GM12878 (cell line): Measurements from ENCODE around the gene USH1G. TPM values are rescaled to one million over a fixed set of nuclear protein-coding genes. Genes with fewer than 3 reads are reported as not detected.

Source experiments
- ATAC-seq: fragments of 200-7000 bp; cut with Tn5 transposase; 3 replicates; pipeline ENCODE4 v1.9.1; 2020; ENCODE audit warnings: mild to moderate bottlenecking, moderate library complexity
- BruUV-seq: library from RNA; stranded (reverse); fragments of 400-500 nt; replicated peaks from 2 replicates; lab custom pipeline; 2021; lab: Mats Ljungman, UMichigan
- CTCF ChIA-PET: fragments of 300-600 bp; sonication (Branson Sonifier 250); formaldehyde crosslinking; extraction: SDS; loops from one replicate; lab custom pipeline; 2021; ENCODE audit warnings: inconsistent platforms; lab: Yijun Ruan, JAX
- POLR2A ChIA-PET: fragments of 350-600 bp; formaldehyde crosslinking; extraction: SDS; loops from one replicate; lab custom pipeline; 2021; ENCODE audit warnings: inconsistent platforms; lab: Charles Lee
- RAD21 ChIA-PET: fragments of 300-600 bp; sonication (Branson Sonifier 250); formaldehyde crosslinking; loops from one replicate; lab custom pipeline; 2023; ENCODE audit warnings: antibody characterized with exemption; ENCODE audit not compliant: unreplicated experiment; lab: Charles Lee
- SMC1A ChIA-PET: fragments of 300-600 bp; sonication (Branson Sonifier 250); formaldehyde crosslinking; loops from one replicate; lab custom pipeline; 2023; ENCODE audit not compliant: unreplicated experiment, uncharacterized antibody; lab: Charles Lee
- DNase-seq: peaks from one replicate; pipeline ENCODE4 v3.0.0-alpha.2; 2011; ENCODE audit warnings: low read depth, low spot score
- FAIRE-seq: peaks from 3 replicates; lab custom pipeline; 2011; peaks lifted over from hg19 to GRCh38; lab: Jason Lieb, UNC
- H2AFZ ChIP-seq: 2 replicates; pipeline ENCODE4 v1.6.0; 2011; ENCODE audit warnings: low read depth, low read length, control low read depth; ENCODE audit not compliant: control insufficient read depth
- H3K27ac ChIP-seq: 2 replicates; pipeline ENCODE4 v1.5.1; 2011; ENCODE audit warnings: control low read depth; ENCODE audit not compliant: control insufficient read depth, insufficient read depth
- H3K27me3 ChIP-seq, 2 experiments: replicated peaks in 1 of 2; 2 replicates each; pipeline versions ENCODE4 v1.6.0 to v1.6.1; 2011; ENCODE audit warnings: low read length in 1 of 2; ENCODE audit not compliant: control insufficient read depth in 2 of 2, insufficient read depth in 2 of 2
- H3K36me3 ChIP-seq, 2 experiments: 2 replicates each; pipeline ENCODE4 v1.5.1; 2011; ENCODE audit warnings: low read length in 1 of 2; ENCODE audit not compliant: control insufficient read depth in 2 of 2, insufficient read depth in 2 of 2
- H3K4me1 ChIP-seq: 2 replicates; pipeline ENCODE4 v1.6.1; 2011; ENCODE audit warnings: mild to moderate bottlenecking, low read length, moderate library complexity, mixed read lengths; ENCODE audit not compliant: control insufficient read depth, insufficient read depth
- H3K4me2 ChIP-seq: 2 replicates; pipeline ENCODE4 v1.6.0; 2011; ENCODE audit warnings: control low read depth; ENCODE audit not compliant: control insufficient read depth, insufficient read depth
- H3K4me3 ChIP-seq: fragments of 200-600 bp; sonication (generic); 2 replicates; pipeline ENCODE4 v1.5.1; 2016
- H3K79me2 ChIP-seq: 2 replicates; pipeline ENCODE4 v1.6.0; 2011; ENCODE audit warnings: low read length; ENCODE audit not compliant: control insufficient read depth, insufficient read depth
- H3K9ac ChIP-seq: 2 replicates; pipeline ENCODE4 v1.8.0; 2011; ENCODE audit warnings: low read length, control low read depth, mixed read lengths; ENCODE audit not compliant: control insufficient read depth, insufficient read depth
- H3K9me3 ChIP-seq: replicated peaks from 3 replicates; pipeline ENCODE4 v1.5.1; 2011; ENCODE audit warnings: mild to moderate bottlenecking, low read length; ENCODE audit not compliant: control insufficient read depth, insufficient read depth
- H4K20me1 ChIP-seq: 2 replicates; pipeline ENCODE4 v1.6.0; 2011; ENCODE audit not compliant: control insufficient read depth, insufficient read depth
- BMI1 ChIP-seq: fragments of 450-650 bp; IDR thresholded peaks from 2 replicates; pipeline ENCODE4 v1.6.1; 2016; ENCODE audit warnings: mild to moderate bottlenecking, moderate library complexity, borderline replicate concordance
- CBX3 ChIP-seq: fragments of 200-600 bp; sonication (generic); IDR thresholded peaks from 2 replicates; pipeline ENCODE4 v1.6.1; 2016; ENCODE audit warnings: low read depth, borderline replicate concordance
- GATAD2B ChIP-seq: fragments of 450-650 bp; conservative IDR thresholded peaks from 2 replicates; pipeline ENCODE4 v1.6.1; 2017; ENCODE audit warnings: low read depth, mild to moderate bottlenecking, moderate library complexity
- JUND ChIP-seq: IDR thresholded peaks from 2 replicates; pipeline ENCODE4 v1.6.1; 2012; ENCODE audit warnings: low read depth, mild to moderate bottlenecking, low read length, improper control_type of control experiment, moderate library complexity
- NFYA ChIP-seq: IDR thresholded peaks from 2 replicates; pipeline ENCODE4 v1.6.1; 2011; ENCODE audit warnings: low read depth, mild to moderate bottlenecking, low read length, improper control_type of control experiment, borderline replicate concordance
- PML ChIP-seq: IDR thresholded peaks from 2 replicates; pipeline ENCODE4 v1.6.1; 2012; ENCODE audit warnings: low read length, inconsistent platforms
- POLR2AphosphoS2 ChIP-seq: IDR thresholded peaks from 2 replicates; pipeline ENCODE4 v1.6.1; 2011; ENCODE audit warnings: low read depth, mild to moderate bottlenecking, low read length, improper control_type of control experiment, moderate library complexity
- RAD21 ChIP-seq: IDR thresholded peaks from 2 replicates; pipeline ENCODE4 v1.6.1; 2011; ENCODE audit warnings: mild to moderate bottlenecking, low read depth, low read length, moderate library complexity; ENCODE audit not compliant: insufficient read depth
- RB1 ChIP-seq: fragments of 450-650 bp; formaldehyde crosslinking; IDR thresholded peaks from 2 replicates; pipeline ENCODE4 v1.6.1; 2017; ENCODE audit warnings: mild to moderate bottlenecking, borderline replicate concordance
- SUPT20H ChIP-seq: IDR thresholded peaks from 2 replicates; pipeline ENCODE4 v1.6.1; 2011; ENCODE audit warnings: low read depth, mild to moderate bottlenecking, low read length, moderate library complexity, borderline replicate concordance; ENCODE audit not compliant: control insufficient read depth
- SUZ12 ChIP-seq: fragments of 200-600 bp; sonication (generic); IDR thresholded peaks from one replicate; pipeline ENCODE4 v1.6.1; 2018; ENCODE audit warnings: antibody characterized with exemption, mild to moderate bottlenecking; ENCODE audit not compliant: unreplicated experiment
- TCF7 ChIP-seq: IDR thresholded peaks from 2 replicates; pipeline ENCODE4 v1.6.1; 2014; ENCODE audit warnings: antibody characterized with exemption, borderline replicate concordance
- WGBS: methylation state at CpG from one replicate; pipeline ENCODE4 v1.1.6; 2016; ENCODE audit warnings: low lambda C conversion rate; ENCODE audit not compliant: insufficient replicate concordance, insufficient coverage; ENCODE audit errors: missing lambda C conversion rate; 5-methylcytosine and 5-hydroxymethylcytosine counted together
- in situ Hi-C: fragments of 300-500 bp; cut with MboI; formaldehyde crosslinking; loops from 9 replicates; pipeline ENCODE4 v1.14.3; 2018; ENCODE audit warnings: mixed read lengths
- intact Hi-C: fragments of 100-400 bp; cut with micrococcal nuclease; formaldehyde crosslinking; loops from one replicate; pipeline ENCODE4 v1.14.2; 2022; ENCODE audit not compliant: unreplicated experiment
- polyA plus RNA-seq, 11 experiments: library from polyadenylated mRNA; depleted of rRNA in 4 of 11; unstranded in 6 of 11; stranded (reverse) in 5 of 11; fragments of >200 nt; fragmentation: Nextera tagmentation in 4 of 11; fragmentation: Illumina TruSeq in 1 of 11; extraction: Ambion mirVana in 4 of 11; extraction: Trizol in 1 of 11; gene quantifications; 1 replicate in 1 of 11; 2 replicates in 10 of 11; pipeline versions ENCODE4 v1.2.1 to v1.2.3, GENCODE V29; 2011 to 2016; ENCODE audit warnings: inconsistent platforms in 2 of 11, missing spikeins in 2 of 11, low read depth in 1 of 11
- total RNA-seq, 4 experiments: library from RNA; depleted of rRNA in 3 of 4; stranded (reverse); fragments of >200 nt in 3 of 4; fragmentation: Illumina TruSeq in 1 of 4; extraction: Trizol in 1 of 4; gene quantifications; 2 replicates each; pipeline versions ENCODE4 v1.2.1 to v1.2.3, GENCODE V29; 2013 to 2021

USH1G gene
- total and polyA plus RNA-seq, 10 of the 15 experiments (the other 5 are each of a cell fraction or from before 2014, with no cell fraction given), result 0.05 to 0.62 (median 0.09) TPM; not detected in 7

GRCh38 chr17:74928786-74929185, 5.7 kb upstream of the USH1G start:
- Histone ChIP-seq H3K4me2 (no peak overlapping the region), H4K20me1 (no peaks in the 10 kb centered on the region), H2AFZ (no peak overlapping the region), H3K9ac (no peak overlapping the region), H3K36me3 (no peaks in the 10 kb centered on the region), H3K4me3 (no peak overlapping the region), H3K27ac (no peak overlapping the region), H3K9me3 (no peaks in the 10 kb centered on the region), H3K27me3 (peaks cover 10 to 15% of the 10 kb centered on the region in 2 experiments), H3K79me2 (no peaks in the 10 kb centered on the region), H3K4me1 (no peaks in the 10 kb centered on the region)
- FAIRE-seq (no peak), DNase-seq (no peak), ATAC-seq (no peak)
- ChIA-PET RAD21 (interaction anchor here (1.1 to 2.2 kb wide), 2 partner anchors 9 to 32 kb away, joined by 3 to 6 read pairs; no protein-coding TSS in a partner anchor), CTCF (interaction anchor here (12.6 kb wide), 1 partner anchor 28 kb away, joined by 274 read pairs; no protein-coding TSS in a partner anchor), SMC1A (interaction anchor here (6.8 kb wide), 1 partner anchor 31 kb away, joined by 73 read pairs; no protein-coding TSS in a partner anchor), POLR2A (no interaction called here)
- intact Hi-C loops (no loop called here), in situ Hi-C loops (no loop called here)
- 24% methylated on average over 6 of the region's 6 CpGs for WGBS
- TF ChIP-seq GATAD2B, result no peak
- no peak for TF ChIP-seq NFYA
- TF ChIP-seq PML, result no peak
- no peak for TF ChIP-seq RB1
- TF ChIP-seq POLR2AphosphoS2, result no peak
- no peak for TF ChIP-seq BMI1
- no peak for TF ChIP-seq SUZ12
- no peak for TF ChIP-seq CBX3
- TF ChIP-seq TCF7, result no peak
- TF ChIP-seq SUPT20H, result no peak
- TF ChIP-seq JUND, result no peak
- TF ChIP-seq RAD21, result no peak
- no TSS peak for BruUV-seq
